H4 (cell line): ENCODE measurements around the gene NBAS. TPM values are rescaled to one million over a fixed set of nuclear protein-coding genes. Genes with fewer than 3 reads are reported as not detected.
"Not testable (repeated sequence)": the region's sequence is repeated elsewhere in the genome, so short reads cannot be mapped to it uniquely, and the experiment has no call there.

ENCODE experiments used
- DNase-seq: peaks from one replicate; pipeline ENCODE4 v3.0.0-alpha.2; 2015; ENCODE audit warnings: low spot score
- total RNA-seq: library from RNA; depleted of rRNA; stranded (reverse); fragments of >200 nt; shearing (Covaris generic); gene quantifications from 2 replicates; pipeline ENCODE4 v1.2.3, GENCODE V29; 2014

Gene NBAS
- total RNA-seq, 1 experiment from 2014 or later = 16.2 TPM

DNA sequence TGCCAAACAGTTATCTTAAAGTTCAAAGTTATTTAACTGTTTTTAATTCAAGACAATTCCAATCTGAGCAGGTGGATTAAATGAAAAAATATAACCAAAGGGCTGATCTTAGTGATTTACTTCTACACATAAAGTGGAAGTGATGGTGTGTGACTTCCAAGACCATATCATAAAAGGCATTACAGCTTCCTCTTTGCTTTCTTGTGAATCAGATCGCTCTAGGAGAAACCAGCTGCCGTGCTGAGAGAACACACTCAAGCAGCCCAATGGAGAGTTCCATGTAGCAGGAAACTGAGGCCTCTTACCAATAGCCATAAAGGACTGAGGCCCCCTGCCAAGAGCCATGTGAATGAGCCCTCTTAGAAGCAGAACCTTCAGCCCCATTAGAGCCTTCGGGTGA lies 197.4 kb downstream of the NBAS start:
- no peak for DNase-seq

DNA sequence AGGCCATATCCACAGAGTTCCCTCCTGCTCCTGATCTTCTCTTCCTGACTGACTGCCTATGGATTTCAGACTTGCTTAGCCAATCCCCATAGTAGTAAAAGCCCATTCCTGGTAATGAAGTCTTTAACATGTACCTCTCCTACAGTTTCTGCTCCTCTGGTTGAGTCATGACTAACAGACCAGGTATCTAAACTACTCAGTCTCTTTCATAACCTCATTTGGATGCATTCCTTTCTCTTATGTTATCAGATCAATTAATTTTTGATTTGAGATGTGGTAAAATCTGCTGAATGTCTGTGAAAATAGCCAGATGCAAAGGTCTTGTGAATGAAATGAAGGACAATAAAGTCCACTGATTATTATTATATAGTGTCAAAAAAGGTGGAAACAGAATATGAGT lies 198.0 kb downstream of the NBAS start:
- DNase-seq = no peak

DNA sequence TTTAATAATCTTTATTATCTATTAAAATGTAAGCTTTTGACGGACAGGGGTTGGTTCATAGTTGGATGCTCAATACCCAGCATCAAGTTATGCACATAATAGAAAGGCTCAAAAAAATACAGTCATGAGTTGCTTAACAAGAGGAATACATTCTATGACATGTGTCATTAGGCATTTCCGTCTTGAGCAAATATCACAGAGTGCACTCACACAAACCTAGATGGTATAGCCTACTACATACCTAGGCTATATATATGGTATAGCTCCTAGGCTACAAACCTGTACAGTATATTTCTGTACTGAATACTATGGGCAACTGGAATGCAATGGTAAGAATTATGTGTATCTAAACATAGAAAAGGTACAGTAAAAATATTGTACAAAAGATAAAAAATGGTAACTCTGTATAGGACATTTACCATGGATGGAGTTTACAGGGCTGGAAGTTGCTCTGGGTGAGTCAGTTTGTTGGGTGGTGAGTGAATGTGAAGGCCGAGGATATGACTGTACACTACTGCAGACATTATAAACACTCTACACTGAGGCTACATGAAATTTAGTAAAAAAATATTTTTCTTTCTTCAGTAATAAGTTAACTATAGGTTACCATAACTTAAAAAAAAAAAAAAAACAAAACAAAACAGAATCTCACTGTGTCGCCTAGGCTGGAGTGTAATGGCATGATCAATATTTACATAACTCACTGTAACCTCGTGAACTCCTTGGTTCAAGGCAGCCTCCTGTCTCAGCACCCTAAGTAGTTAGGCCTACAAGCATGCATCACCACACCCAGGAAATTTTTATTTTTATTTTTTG lies 201.2 kb downstream of the NBAS start:
- DNase-seq = peak; percentile 5

DNA sequence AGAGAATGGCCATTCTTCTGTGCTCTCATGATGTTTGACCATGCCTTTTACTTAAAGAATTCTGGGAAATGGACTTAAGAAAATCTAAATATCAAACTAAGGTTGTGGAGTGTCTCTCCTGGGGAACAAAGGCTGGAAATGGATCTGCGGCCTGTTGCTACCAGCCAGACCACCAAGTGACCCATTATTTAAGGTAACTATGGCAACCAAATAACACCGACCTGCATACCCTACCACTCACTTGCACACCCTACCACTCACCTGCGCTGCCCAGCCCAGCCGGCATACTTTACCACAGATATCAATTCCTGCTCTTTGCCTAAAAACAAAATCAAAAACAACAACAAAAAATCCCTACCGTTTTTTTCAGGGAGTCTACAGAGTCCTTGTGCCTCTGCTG lies 203.2 kb downstream of the NBAS start:
- no peak for DNase-seq

DNA sequence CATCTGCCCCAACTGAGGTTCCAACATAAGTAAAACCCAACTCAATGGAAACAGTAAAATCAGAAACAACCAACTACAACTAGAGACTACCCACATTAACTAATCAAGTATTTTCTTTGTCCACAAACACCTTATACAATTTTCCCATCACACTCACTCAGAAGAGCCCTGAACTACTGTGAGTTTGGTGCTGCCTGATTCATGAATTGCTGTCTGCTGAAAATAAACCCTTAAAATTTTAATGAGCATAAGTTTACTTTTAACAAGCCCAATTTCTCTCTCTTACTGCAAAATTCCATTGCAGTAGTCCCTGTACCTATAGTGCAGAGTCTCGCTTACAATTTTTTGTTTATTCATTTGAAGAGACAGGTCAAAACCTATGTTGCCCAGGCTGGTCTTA lies 203.9 kb downstream of the NBAS start:
- DNase-seq = no peak

DNA sequence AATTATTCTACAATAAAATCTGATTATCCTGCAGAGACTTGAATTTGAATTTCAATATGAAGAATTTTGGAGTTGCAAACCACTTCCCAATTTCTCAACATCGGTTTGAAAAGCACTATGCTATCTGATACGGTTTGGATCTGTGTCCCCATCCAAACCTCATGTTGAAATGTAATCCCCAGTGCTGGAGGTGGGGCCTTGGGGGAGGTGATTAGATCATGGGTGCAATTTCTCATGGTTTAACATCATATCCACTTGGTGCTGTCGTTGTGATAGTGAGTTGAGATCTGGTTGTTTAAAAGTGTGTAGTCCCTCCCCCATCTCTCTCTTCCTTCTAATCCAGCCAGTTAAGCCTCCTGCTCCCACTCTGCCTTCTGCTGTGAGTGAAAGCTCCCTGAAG lies 205.7 kb downstream of the NBAS start:
- no peak for DNase-seq

DNA sequence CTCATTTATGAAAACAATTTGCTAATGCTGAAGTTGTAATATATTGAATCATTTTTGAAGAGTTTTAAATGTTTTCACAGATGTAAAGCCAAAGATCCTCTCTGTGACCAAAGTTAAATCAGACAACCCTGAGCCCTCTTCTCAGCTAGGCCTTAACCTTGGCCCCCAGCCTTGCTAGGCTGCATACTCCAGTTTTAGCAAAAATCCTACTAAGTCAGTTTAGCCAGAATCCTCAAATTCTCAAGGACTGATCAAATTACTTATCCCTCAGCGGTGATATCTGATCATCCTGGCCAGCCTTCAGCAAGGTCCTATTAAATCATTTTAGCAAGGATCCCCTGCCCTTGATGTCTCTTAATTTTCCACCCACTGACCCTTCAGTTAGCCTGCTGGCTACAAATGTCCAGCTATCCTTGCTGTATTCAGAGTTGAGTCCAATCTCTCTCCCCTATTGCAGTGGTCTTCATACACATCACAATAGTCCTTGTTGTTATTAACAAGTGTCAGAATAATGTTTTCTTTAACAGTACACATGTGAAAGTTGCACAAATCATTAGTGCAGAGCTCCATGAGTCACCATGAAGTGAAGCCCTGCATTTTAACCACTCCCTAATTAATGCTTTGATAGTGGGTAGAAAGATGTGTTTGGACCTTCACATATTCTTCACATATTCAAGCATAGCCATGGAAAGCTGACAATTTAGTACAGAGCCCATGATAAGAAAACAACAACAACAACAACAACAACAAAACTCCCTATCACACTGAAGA lies 206.4 kb downstream of the NBAS start:
- DNase-seq = no peak

DNA sequence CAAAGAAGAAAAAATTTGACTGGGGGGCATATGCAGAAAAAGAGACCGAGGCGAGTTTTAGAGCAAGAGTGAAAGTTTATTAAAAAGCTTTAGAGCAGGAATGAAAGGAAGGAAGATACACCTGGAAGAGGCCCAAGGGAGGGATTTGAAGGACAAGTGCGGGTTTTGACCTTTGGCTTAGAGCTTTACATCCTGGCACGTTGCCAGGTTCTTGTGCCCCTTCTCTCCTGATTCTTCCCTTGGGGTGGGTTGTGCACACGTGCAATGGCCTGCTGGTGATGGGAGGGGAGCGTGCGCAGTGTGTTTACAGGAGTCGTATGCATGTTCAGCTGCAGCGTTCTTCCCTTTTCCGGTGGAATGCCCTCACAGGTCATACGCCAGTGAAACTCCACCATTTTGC lies 208.8 kb downstream of the NBAS start:
- DNase-seq = no peak

DNA sequence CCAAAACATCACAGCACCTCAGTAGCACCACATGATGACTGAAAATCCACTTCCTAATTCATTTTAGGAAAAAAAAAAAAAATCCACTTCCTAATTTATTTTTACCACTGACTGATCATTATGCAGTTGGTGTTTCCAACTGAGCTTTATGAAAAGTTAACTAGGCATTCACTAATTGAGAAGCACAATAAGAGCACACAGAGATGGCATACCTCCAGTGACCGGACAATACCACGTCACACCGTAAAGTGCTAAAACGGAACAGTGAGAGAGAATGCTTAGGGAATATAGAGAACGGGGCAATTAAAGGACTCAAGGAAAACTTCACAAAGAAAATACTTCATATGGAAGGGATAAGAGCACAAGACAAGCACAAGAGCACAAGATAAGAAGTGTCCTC lies 212.5 kb downstream of the NBAS start:
- DNase-seq = no peak

DNA sequence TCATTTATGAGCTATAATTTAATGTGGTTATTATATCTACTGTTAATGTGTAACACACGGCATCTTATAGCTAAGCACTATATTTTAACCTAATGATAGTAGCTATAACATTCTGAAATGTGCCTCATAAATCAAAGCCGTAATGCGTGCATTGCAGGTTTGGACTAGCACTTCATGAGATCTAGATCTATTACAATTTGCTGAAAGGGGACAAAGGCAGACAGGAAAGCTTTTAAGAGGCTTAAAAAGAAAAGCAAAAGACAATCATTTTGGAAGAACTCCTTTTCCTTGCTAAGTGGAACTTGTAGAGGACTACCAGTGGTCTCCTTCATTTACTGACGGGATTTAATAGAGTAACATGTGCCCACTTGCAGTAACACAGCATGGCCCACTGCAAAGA lies 213.1 kb downstream of the NBAS start:
- DNase-seq = no peak

DNA sequence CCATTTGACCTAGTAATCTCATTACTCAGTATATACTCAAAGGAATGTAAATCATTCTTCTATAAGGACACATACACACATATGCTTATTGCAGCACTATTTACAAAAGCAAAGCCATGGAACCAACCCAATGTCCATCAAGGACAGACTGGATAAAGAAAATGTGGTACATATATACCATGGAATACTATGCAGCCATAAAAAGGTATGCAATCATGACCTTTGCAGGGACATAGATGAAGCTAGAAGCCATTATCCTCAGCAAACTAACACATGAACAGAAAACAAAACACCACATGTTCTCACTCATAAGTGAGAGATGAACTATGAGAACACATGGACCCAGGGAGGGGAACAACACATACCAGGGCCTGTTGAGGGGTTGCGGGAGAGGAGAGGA lies 214.5 kb downstream of the NBAS start:
- no peak for DNase-seq

DNA sequence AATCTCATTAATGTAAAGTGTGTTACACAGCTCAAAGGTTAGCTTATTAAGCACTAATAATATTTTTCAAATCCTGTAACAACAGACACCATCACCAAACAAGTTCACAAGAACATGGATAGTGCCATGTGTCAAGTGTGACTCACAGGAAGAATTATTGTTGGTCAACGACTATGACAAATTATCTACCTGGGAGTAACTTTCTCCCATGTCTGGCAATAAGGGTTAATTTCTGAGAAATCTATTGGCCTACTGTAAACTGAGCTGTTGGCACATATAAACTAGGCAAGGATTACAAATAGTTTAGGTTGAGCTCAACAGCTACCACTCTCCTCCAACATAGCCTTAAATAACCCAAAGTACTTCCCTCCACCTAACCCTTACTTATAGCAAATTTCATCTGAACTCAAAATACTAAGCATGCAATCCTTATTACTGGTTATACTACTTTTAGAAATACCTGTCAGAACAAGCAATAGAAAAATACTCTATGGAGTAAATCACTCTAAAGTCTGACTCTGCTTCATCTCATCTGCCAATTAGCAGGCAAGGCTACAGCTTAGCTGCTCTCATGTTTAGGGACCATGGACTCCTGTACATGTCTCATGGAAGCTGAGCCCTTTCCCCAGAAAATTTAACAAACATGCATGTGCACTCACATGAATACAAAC lies 223.0 kb downstream of the NBAS start:
- DNase-seq = no peak

DNA sequence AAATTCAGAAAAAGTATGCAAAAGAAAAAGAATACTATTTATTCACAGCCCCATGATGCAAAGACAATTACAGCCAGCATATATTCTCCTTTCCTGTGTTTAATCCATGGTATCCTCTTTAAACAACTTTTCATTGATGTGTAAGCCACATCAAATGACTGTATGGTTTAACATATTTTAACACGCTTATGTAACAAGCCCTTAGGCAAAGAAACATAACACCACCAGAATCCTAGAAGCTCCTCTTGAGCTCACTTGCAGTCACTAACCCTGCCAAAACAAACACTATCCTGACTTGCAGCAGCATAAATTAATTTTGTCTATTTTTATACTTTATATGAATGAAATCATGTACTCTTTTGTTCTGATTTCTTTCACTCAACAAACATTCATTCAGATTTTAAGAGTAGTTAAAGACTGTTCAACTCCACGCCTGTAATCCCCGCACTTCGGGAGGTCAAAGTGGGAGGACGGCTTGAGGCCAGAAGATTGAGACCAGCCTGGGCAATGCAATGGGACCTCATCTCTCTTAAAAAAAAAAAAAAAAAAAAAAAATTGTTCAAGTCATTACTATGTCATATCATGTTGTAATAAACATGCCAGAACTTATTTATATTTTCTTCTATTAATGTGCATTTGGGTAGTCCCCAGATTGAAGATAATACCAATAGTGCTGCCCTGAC lies 226.3 kb downstream of the NBAS start:
- DNase-seq = peak; percentile 5

DNA sequence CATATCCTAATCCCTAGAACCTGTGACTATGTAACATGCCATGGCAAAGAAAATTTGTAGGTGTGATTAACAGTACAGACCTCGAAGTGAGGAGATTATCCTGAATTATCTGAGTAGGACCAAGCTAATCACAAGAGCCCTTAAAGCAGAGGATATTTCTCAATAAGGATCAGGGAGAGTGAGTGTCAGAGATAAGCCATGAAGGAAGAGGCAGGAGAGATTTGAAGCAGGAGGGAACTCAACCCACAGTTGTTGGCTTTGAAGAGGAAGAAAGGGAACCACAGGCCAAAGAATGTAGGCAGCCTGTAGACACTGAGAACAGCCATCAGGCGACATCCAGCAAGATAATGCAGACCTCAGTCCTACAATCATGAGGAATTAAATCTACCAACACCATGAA lies 229.3 kb downstream of the NBAS start:
- DNase-seq = no peak

DNA sequence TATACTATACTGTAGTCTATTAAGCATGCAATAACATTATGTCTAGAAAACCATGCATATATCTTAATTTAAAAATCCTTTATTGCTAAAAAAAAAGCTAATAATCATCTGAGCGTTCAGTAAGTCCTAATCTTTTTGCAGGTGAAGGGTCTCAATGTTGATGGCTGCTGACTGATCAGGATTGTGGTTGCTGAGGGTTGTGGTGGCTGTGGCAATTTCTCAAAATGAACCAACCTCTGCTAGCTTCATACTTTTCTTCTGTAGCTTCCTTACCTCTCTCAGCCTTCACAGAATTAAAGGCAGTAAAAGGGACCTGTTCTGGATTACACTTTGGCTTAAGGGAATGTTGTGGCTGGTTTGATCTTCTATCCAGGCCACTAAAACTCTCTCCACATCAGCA lies 235.8 kb downstream of the NBAS start:
- no peak for DNase-seq

DNA sequence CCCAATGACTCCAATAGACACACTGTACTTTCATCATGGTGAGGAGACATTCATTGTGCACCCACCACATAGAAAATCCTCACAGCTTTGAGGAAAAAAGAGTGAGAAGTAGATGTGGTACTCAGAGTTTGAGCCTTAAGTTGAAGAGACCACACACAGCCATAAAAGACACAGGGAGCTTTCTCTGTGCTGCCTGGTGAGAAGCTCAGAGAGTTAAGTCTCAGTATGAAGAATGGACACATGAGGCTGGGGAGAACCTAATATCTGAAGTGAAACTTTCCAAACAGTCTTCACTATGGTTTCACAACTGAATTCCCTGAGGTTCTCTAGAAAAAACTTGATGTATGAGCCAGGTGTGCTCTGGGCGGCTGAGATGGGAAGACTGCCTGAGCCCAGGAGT lies 237.9 kb downstream of the NBAS start:
- DNase-seq = no peak

DNA sequence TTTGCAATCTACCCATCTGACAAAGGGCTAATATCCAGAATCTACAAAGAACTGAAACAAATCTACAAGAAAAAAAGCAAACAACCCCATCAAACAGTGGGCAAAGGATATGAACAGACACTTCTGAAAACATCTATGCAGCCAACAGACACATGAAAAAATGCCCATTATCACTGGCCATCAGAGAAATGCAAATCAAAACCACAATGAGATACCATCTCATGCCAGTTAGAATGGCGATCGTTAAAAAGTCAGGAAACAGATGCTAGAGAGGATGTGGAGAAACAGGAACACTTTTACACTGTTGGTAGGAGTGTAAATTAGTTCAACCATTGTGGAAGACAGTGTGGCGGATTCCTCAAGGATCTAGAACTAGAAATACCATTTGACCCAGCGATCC lies 239.7 kb downstream of the NBAS start:
- not testable (repeated sequence) for DNase-seq

DNA sequence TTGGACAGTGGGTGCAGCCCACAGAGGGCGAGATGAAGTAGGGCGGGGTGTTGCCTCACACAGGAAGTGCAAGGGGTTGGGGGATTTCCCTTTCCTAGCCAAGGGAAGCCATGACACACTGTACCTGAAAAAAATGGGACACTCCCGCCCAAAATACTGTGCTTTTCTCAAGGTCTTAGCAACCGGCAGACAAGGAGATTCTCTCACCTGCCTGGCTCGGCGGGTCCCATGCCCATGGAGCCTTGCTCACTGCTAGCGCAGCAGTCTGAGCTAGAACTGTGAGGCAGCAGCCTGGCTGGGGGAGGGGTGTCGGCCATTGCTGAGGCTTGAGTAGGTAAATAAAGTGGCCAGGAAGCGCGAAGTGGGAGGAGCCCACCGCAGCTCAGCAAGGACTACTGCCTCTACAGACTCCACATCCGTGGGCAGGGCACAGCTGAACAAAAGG lies 244.7 kb downstream of the NBAS start:
- DNase-seq = no peak

DNA sequence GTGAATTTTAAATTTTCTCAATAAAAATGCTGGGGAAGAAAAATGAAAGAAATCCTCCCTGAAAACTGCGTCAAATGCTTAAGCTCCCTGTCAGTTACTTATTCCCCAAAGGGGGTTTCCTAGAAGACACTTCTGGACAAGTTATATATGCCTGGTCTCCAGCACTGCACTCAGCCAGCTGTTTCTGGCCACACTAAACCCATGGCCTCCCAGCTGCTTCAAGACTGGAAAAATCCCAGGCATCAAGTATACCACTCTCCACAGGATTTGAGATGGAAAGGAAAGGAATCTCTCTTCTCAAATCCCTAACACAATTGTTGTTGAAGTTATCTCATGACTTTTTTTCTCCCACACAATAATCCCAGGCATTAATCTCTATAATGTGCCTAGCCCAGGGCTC lies 245.7 kb downstream of the NBAS start:
- DNase-seq = no peak

DNA sequence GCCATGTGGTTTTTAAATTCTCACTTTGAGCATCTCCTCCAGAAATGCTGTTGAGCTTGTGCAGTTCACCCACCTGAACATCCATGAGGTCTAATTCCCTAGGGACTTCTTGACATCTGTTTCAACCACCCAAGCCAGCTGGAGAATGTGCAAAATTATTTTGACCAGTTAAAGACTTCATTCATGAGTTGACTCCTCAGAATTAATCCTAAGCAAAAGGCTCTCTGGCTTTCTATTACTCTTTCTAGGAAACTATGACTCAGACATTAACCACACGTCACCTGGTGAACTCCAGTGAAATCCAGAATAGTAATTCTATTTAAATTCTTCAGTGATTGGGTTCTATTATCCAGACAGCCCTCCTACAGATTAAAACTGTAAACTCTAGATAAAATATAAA lies 247.5 kb downstream of the NBAS start:
- DNase-seq = peak; percentile 3

DNA sequence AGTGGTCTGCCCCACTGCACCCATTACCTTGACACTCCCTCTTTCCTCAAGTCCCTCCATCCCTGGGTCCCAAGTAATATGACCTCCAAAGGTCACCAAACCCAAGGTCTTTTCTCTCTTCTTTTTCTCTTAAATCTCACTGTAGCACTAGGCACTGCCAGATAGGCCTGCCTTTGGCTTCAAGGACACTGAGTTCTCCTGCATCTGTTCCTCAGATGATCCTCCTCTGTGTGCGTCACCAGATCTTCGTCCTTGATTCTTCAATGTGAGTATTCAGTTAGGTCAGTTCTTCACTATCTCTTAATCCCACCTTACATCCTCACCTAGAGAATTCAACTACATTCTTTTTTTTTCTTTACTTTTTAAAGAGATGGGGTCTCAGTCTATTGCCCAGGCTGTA lies 249.2 kb downstream of the NBAS start:
- no peak for DNase-seq
